ENCODE results near the gene TNFAIP8L1. TPM values are rescaled to one million over a fixed set of nuclear protein-coding genes. Genes with fewer than 3 reads are reported as not detected.

The TNFAIP8L1 gene
- total RNA-seq, 1 donor from 2014 or later = 3.0 TPM

DNA sequence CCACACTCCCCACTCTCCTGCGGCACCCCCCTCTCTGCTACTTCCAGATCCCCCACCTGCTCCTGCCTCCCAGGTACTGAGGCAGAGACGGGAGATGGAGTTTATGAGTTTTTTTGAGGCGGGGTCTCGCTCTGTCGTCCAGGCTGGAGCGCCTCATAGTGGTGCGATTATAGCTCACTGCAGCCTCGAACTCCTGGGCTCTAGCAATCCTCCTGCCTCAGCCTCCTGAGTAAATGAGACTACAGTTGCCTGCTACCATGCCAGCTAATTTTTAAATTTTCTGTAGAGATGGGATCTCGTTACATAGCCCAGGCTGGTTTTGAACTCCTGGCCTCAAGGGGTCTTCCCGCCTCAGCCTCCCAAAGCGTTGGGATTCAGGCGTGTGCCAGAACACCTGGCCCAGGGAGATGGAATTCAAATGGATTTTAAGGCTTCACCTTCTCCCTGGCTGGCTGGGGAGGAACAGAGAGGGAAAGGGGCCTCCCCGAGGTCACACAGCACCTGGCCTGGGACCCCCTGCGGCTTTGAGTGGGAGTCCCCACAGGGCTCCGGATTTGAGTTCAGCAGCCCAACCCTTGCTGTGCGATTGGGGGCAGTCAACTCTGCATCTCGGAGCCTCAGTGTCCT lies 19.5 kb upstream of the TNFAIP8L1 start:
- H3K4me2 ChIP-seq (ENCODE audit: low read length) = no peak overlapping the region
- H3K36me3 ChIP-seq (ENCODE audit: insufficient read depth, low read length) = no peaks in the 10 kb centered on the region
- no peak overlapping the region for H3K27ac ChIP-seq (ENCODE audit: low read depth, low read length)
- no peaks in the 10 kb centered on the region for H4K20me1 ChIP-seq (ENCODE audit: insufficient read depth, low read length)
- H3K27me3 Mint-ChIP-seq (ENCODE audit: low read depth, unreplicated experiment) = peaks cover 22% of the 10 kb centered on the region
- no peak overlapping the region for H3K4me3 Mint-ChIP-seq (ENCODE audit: unreplicated experiment)
- no peaks in the 10 kb centered on the region for H3K4me1 ChIP-seq (ENCODE audit: insufficient read depth, low read length)
- DNase-seq (ENCODE audit: low read depth) (no peak), FAIRE-seq (no peak)
- H3K4me3 ChIP-seq (ENCODE audit: insufficient read depth, low read depth, low read length) = no peak overlapping the region
- H3K36me3 Mint-ChIP-seq (ENCODE audit: low read depth, unreplicated experiment) = no peaks in the 10 kb centered on the region
- TF ChIP-seq, protein P1, sequence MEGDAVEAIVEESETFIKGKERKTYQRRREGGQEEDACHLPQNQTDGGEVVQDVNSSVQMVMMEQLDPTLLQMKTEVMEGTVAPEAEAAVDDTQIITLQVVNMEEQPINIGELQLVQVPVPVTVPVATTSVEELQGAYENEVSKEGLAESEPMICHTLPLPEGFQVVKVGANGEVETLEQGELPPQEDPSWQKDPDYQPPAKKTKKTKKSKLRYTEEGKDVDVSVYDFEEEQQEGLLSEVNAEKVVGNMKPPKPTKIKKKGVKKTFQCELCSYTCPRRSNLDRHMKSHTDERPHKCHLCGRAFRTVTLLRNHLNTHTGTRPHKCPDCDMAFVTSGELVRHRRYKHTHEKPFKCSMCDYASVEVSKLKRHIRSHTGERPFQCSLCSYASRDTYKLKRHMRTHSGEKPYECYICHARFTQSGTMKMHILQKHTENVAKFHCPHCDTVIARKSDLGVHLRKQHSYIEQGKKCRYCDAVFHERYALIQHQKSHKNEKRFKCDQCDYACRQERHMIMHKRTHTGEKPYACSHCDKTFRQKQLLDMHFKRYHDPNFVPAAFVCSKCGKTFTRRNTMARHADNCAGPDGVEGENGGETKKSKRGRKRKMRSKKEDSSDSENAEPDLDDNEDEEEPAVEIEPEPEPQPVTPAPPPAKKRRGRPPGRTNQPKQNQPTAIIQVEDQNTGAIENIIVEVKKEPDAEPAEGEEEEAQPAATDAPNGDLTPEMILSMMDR (IDR thresholded peaks at IDR 0.05; ENCODE audit: insufficient read depth, low read depth, low read length) = no peak
- no peak for TF ChIP-seq EZH2 (IDR thresholded peaks at IDR 0.05; ENCODE audit: insufficient read depth, low read length)
- no peak overlapping the region for H3K9ac ChIP-seq (ENCODE audit: low read length)
- no peaks in the 10 kb centered on the region for H3K9me3 Mint-ChIP-seq (ENCODE audit: unreplicated experiment)
- H3K27ac Mint-ChIP-seq (ENCODE audit: unreplicated experiment) = no peak overlapping the region
- no peaks in the 10 kb centered on the region for H3K79me2 ChIP-seq (ENCODE audit: insufficient read depth, low read length)
- no peak overlapping the region for H2AFZ ChIP-seq (ENCODE audit: low read depth, low read length)
- H3K27me3 ChIP-seq (ENCODE audit: insufficient read depth, low read length) = peaks cover 8% of the 10 kb centered on the region
- no peaks in the 10 kb centered on the region for H3K9me3 ChIP-seq (ENCODE audit: insufficient read depth, low read depth, low read length)
- H3K4me1 Mint-ChIP-seq (ENCODE audit: low read depth, unreplicated experiment) = no peaks in the 10 kb centered on the region

DNA sequence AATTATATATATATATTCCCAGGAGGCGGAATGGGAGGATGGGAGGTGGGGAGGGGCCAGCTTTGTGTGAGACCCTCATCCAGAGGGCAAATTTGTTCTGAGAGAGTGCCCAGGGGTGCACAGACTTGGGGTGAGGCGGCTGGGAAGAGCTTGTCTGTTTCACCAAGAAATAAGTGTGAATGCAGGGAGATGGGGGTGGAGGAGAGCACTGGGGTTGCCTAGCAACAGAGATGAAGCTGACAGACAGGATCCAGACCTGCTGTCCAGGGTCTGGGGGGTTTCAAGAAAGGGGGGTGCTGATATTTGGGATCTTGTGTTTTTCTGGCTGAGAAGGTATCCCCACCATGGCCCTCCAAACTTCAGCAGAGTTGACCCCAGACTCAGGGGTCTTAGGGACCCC lies 18.6 kb upstream of the TNFAIP8L1 start:
- FAIRE-seq (no peak), DNase-seq (ENCODE audit: low read depth) (no peak)
- Mint-ChIP-seq H3K4me3 (ENCODE audit: unreplicated experiment) (no peak overlapping the region), H3K27ac (ENCODE audit: unreplicated experiment) (no peak overlapping the region), H3K27me3 (ENCODE audit: low read depth, unreplicated experiment) (peaks cover 22% of the 10 kb centered on the region), H3K4me1 (ENCODE audit: low read depth, unreplicated experiment) (no peaks in the 10 kb centered on the region), H3K36me3 (ENCODE audit: low read depth, unreplicated experiment) (no peaks in the 10 kb centered on the region), H3K9me3 (ENCODE audit: unreplicated experiment) (no peaks in the 10 kb centered on the region)
- no peak overlapping the region for H3K27ac ChIP-seq (ENCODE audit: low read depth, low read length)
- H3K9me3 ChIP-seq (ENCODE audit: insufficient read depth, low read depth, low read length) = no peaks in the 10 kb centered on the region
- no peak overlapping the region for H3K9ac ChIP-seq (ENCODE audit: low read length)
- peaks cover 8% of the 10 kb centered on the region for H3K27me3 ChIP-seq (ENCODE audit: insufficient read depth, low read length)
- TF ChIP-seq, protein P1 (IDR thresholded peaks at IDR 0.05; ENCODE audit: insufficient read depth, low read depth, low read length) = no peak
- TF ChIP-seq EZH2 (IDR thresholded peaks at IDR 0.05; ENCODE audit: insufficient read depth, low read length) = no peak
- H4K20me1 ChIP-seq (ENCODE audit: insufficient read depth, low read length) = no peaks in the 10 kb centered on the region
- no peak overlapping the region for H3K4me2 ChIP-seq (ENCODE audit: low read length)
- no peak overlapping the region for H3K4me3 ChIP-seq (ENCODE audit: insufficient read depth, low read depth, low read length)
- H3K79me2 ChIP-seq (ENCODE audit: insufficient read depth, low read length) = no peaks in the 10 kb centered on the region
- no peaks in the 10 kb centered on the region for H3K4me1 ChIP-seq (ENCODE audit: insufficient read depth, low read length)
- H3K36me3 ChIP-seq (ENCODE audit: insufficient read depth, low read length) = no peaks in the 10 kb centered on the region
- H2AFZ ChIP-seq (ENCODE audit: low read depth, low read length) = no peak overlapping the region

DNA sequence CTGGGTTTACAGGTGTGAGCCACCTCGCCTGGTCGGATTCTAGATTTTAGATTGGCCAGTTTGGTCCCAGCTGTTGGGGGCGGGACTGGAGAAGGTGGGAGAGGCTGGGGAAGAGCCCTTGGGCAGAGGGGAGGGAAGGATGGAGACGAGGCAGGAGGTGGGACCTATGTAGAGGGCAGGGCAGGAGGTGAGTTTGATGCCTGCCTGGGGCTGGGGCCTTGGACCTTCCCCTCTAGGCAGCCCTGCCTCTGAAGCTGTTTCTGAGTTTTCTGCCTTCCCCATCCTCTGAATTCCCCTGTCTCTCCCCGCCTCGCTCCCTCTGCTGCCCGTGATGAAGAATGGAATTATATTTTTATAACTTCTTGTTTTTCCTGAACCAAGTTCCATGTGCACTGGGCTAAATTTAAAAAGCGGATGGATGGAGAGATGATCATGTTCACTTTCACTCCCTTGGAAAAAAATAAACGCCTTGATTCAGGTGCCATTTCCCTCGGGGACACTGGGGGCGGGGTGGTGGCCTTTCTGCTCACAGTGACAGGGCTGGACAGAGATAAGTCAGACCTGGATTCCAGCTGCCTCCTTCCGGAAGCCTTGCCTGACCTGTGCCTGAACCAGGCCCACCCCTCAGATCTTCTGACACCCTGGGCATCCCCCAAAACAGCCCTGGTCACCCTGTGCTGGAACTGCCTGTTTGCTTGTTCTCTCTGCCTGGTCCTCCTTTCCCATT lies 16.5 kb upstream of the TNFAIP8L1 start:
- no peak overlapping the region for H3K4me2 ChIP-seq (ENCODE audit: low read length)
- FAIRE-seq = no peak
- H3K4me1 Mint-ChIP-seq (ENCODE audit: low read depth, unreplicated experiment) = no peaks in the 10 kb centered on the region

More for the DNA sequence above, 16.5 kb upstream of the TNFAIP8L1 start:
- H3K27me3 Mint-ChIP-seq (ENCODE audit: low read depth, unreplicated experiment) = peaks cover 20% of the 10 kb centered on the region
- Histone ChIP-seq H3K36me3 (ENCODE audit: insufficient read depth, low read length) (no peaks in the 10 kb centered on the region), H3K4me3 (ENCODE audit: insufficient read depth, low read depth, low read length) (no peak overlapping the region), H3K9ac (ENCODE audit: low read length) (no peak overlapping the region), H3K27me3 (ENCODE audit: insufficient read depth, low read length) (peaks cover under 1% of the 10 kb centered on the region), H3K27ac (ENCODE audit: low read depth, low read length) (no peak overlapping the region), H3K9me3 (ENCODE audit: insufficient read depth, low read depth, low read length) (no peaks in the 10 kb centered on the region), H3K79me2 (ENCODE audit: insufficient read depth, low read length) (no peaks in the 10 kb centered on the region), H4K20me1 (ENCODE audit: insufficient read depth, low read length) (no peaks in the 10 kb centered on the region), H2AFZ (ENCODE audit: low read depth, low read length) (no peak overlapping the region), H3K4me1 (ENCODE audit: insufficient read depth, low read length) (no peaks in the 10 kb centered on the region)
- no peak for DNase-seq (ENCODE audit: low read depth)
- H3K4me3 Mint-ChIP-seq (ENCODE audit: unreplicated experiment) = no peak overlapping the region
- no peaks in the 10 kb centered on the region for H3K9me3 Mint-ChIP-seq (ENCODE audit: unreplicated experiment)
- no peak for TF ChIP-seq EZH2 (IDR thresholded peaks at IDR 0.05; ENCODE audit: insufficient read depth, low read length)
- TF ChIP-seq, protein P1 (IDR thresholded peaks at IDR 0.05; ENCODE audit: insufficient read depth, low read depth, low read length) = no peak
- no peak overlapping the region for H3K27ac Mint-ChIP-seq (ENCODE audit: unreplicated experiment)
- H3K36me3 Mint-ChIP-seq (ENCODE audit: low read depth, unreplicated experiment) = no peaks in the 10 kb centered on the region

All from astrocyte (in vitro differentiated cells and primary cell).